ENCODE data around the gene PLA2G15. TPM values are rescaled to one million over a fixed set of nuclear protein-coding genes. Genes with fewer than 3 reads are reported as not detected.

PLA2G15 gene
- total RNA-seq, 1 donor from 2014 or later = 40.2 TPM

DNA sequence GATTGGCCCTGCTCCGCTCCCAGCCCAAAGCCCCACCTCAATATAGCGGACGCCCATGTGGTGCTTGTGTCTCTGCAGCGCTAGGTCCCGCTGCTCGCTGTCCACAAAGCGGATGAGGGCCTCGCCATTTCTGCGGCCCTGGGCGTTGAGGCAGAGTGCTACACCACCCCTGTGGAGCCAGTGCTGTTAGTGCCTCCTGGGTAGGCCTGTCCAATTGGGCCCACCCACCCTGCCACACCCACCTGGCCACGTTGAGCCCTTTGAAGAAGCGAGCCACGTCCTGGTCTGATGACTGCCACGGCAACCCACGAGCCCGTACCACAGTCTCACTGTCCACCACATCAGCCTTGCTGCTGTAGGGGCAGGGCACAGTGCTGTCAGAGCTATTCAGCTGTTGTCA, 12.8 kb upstream of the PLA2G15 start:
- DNase-seq (ENCODE audit: low spot score) = no peak

DNA sequence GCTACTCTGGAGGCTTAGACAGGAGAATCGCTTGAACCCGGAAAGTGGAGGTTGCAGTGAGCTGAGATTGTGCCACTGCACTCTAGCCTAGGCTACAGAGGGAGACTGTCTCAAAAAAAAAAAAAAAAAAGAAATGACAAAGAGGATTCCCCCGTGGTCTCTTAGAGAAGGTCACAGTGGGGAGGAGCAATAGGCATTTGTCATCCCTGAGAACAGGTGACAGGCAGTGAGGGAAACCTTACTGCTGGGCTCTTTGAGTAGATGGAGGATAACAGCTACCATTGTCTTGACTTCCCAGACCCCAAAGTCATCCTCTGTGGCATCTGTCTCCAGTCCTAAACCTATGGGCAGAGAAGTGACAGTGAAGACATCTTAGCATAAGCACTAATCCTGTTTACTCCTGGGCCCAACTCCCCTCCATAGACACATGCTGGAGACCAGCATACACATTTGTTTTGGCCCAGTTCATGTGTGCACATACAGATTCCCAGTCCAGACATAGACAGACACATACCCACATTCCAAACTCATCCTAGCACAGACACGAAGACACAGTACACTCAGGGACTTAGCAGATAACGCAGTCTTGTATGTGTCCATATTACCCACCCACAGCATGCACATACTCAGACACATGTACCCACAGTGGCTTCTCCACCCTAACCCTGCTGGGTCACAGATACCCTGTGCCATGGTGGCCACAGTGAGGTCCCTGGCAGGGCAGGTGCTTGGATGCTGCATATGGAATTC, 11.9 kb upstream of the PLA2G15 start:
- DNase-seq (ENCODE audit: low spot score) = no peak

DNA sequence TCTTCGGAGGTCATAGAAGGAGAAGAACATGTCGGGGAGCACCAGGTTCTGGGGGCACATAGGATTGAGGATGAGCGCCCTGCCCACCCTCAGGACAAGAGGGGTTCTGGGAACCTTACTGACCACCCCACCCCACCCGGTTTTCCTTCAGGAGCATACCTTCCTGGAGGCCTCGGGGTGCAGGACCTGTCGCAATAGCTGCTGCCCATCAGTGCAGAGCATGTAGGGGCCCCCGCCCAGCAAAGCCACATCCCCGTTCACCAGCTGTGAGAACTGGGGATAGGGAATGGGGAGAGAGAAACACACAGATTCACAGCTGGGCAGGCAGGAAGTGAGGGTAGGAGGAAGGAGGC, 11.4 kb upstream of the PLA2G15 start:
- no peak for DNase-seq (ENCODE audit: low spot score)

DNA sequence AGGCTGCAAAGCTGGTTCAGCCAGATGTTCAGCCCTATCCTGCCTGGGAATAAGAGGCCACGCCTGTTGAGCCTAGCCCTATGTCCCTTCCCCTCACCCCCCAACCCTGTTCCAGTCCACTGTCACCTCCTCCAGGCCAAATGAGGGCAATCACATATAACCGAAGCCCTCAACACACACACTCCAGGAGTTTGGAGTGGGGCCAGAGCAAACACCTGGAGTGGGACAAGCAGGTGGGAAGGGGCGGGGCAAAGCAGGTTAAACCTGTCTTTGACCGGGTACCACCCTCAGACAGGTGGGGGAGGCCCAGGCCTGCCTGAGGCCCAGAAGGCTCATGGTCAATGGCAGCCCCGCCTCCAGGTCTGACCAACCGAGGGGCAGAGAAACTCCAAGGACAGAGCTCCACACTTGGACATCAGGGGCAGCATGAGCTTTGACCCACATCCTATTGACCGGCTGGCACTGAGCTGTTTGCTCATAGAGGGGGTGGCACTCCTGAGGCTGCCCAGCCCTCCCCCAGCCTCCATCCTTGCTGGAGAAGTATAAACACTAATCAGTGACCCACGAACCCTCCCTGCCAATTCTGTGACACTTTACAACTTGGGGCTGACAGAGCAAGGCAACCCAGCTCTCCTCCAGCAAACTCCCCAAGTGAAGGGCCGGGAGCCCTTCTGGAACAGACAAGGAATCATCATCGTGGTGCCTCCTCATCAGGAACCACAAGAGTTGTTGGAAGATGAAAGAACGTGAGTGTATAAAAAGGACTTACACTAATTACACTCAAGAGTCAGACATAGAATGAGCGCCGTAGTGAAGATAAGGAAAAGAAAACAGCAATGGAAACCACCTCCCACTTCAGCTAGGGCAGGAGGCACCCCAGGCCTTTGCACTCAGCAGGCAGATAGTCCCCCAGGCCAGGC, 10.7 kb upstream of the PLA2G15 start:
- DNase-seq (ENCODE audit: low spot score) = no peak

DNA sequence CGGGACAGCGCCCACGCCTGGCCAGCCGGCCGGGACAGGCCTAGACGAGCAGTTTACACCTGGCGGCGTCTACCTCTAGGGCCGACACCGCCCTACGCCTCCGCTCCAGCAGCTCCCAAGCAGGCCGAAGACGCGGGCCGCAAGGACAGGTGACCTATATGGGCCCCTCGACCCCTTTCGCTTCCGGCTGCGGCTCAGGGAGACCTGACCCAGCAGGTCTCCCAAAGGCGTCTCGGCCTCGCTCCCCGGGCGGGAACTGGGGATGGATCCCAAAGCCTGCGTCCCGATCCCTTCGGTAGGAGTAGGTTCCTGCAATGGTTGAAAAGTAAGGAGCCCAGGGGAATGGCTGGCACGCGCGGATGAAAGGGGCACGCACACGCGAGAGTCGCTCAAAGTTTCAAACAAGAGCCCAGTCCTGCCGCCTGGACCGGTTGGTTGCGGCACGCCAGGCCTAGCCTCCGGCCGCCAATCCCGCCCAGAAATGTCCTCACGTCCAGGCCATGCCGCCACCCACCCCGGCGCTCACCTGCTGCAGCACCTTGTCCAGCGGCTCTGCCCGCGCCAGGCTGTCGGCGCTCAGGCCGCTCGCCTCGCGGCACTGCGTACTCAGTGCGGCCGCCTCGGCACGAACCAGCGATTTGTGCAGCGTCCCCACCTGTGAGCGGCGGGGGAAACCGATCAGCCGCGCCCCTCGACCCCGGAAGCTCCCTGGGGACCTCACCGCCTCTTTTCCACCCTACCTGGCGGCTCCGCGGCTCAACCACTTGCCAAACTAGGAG, 9.9 kb upstream of the PLA2G15 start:
- no peak for DNase-seq (ENCODE audit: low spot score)

DNA sequence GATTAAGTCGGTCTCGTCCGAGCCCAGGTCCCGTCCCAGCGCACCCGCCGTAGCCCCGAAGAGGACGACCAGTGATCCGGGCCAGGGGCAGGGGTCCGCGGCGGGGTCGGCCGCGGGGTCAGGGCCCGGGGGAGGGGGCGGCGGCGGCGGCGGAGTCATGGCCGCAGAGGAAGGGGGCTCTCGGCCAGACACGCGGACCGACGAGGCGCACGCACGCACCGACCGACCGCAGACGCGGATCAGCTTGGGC, 9.4 kb upstream of the PLA2G15 start, which contains the start of gene ESRP2:
Gene ESRP2 (minus strand): TSS at position 241 of the 250 bp plus-strand sequence. CDS start 82 bp downstream, at position 159.
- DNase-seq (ENCODE audit: low spot score) = no peak

DNA sequence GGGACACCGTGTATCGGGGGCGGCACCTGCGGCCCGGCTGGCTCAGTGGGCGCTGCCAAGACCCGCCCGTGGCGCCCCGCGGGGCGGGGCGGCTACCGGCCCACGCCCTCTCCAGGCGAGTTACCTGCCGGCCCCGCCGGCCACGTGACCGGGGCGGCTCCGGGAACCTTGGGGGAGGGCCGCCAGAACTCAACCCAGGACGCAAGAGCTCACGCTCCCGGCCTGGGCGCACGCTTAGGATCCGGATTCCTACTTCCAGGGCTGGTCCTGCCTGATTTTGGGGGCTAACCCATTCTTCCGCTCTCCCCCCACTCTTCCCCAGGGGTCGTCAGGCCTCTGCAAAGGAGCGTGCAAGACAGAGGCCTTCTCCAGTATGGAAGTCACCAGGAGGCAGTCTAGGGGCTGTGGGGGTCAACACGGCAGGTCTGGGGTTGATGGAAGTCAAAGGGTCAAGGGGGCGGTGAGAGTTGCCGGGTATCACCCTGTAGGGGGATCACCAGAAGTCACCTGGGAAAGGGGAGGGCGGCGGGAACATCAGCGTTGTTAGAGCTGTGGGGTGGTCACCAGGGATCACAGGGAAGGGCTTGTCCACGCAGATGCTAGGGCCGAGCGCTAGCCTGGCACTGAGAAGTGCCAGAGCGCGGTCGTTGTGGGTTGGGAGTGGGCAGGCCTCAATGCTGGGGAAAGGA, 8.9 kb upstream of the PLA2G15 start:
- DNase-seq (ENCODE audit: low spot score) = no peak

DNA sequence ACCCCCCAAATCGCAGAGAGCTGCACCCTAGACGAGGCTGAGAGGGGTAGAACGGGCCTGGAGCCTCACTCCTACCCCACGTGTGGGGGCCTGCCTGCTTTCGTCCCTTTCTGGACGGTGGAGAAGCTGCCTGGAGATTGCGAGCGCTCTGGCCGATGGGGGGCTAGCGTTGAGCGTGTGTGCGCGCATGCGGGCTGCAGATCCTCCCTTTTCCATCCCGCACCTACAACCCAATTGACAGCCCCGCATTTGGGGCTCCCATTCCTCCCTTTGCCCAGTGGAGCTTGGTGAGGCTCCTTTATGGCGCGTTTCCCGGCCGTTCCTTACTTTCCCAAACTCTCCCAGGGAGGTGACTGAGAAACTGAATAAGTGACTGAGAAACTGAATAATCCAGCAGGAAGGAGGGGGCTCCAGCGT, 8.3 kb upstream of the PLA2G15 start:
- no peak for DNase-seq (ENCODE audit: low spot score)

DNA sequence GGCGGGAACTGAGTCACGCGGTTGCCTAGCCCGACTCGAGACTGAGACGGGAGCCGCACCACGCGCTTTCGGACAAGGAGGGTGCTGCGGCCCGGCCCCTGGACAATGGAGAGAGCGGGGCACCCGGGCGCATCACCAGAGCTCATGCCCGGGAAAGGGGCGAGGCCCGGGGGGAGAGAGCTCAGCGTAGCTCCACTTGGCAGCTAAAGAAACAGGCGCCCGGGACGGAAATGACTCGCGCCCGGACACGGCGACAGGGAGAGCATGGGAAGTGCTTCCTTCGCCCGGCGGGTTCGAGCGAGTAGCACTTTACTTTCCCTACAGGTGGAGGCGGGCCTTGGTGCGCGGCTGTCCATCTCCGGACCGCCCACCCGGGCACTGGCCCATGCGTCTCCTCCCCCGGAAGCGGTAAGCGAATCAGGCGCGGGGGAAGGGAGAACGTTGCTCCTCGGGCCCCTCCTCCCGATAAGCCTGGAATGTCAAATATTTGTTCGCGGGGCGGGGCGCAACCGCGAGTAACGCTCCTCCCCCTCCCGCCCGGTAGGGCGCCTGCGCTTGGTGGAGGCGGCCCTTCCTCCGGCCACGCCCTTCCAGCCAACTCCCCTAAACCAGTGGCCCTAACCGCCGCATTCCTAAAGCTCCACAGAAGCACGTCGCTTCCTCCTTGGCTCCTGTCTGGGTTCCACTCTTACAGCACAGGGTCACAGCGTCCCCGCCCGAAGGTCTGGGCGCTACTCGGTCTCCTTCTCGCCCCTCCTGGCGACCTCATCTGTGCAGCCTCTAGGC, 7.7 kb upstream of the PLA2G15 start:
- DNase-seq (ENCODE audit: low spot score) = peak; percentile 98

DNA sequence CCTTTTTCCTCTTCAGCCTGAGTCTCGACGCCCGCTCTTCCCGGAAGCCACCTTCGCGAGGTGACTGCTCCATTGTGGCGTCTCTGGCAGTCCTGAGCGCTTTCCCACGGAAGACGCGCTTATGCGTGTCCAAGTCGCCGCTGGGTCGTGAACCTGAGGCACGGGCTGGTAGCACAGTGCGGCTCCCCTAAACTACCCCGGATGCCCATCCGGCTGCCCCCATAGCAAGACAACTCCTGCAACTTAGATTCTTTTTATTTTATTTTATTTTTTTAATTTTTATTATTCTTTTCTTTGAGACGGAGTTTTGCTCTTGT, 7.2 kb upstream of the PLA2G15 start:
- no peak for DNase-seq (ENCODE audit: low spot score)

DNA sequence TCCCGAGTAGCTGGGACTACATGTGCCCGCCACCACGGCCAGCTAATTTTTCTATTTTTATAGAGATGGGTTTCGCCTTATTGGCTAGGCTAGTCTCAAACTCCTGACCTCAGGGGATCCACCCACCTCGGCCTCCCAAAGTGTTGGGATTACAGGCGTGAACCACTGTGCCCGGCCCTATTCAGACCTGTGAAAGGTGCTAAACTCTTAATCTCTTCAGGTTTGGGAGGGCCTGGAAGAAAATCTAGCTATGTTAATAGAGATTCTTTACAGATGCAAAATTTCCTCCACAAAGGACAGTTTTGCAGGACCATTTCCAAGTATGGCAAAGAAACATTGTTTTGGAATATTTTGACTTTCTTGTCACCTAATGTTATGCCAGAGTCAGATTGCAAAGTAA, 3.1 kb upstream of the PLA2G15 start:
- no peak for DNase-seq (ENCODE audit: low spot score)

DNA sequence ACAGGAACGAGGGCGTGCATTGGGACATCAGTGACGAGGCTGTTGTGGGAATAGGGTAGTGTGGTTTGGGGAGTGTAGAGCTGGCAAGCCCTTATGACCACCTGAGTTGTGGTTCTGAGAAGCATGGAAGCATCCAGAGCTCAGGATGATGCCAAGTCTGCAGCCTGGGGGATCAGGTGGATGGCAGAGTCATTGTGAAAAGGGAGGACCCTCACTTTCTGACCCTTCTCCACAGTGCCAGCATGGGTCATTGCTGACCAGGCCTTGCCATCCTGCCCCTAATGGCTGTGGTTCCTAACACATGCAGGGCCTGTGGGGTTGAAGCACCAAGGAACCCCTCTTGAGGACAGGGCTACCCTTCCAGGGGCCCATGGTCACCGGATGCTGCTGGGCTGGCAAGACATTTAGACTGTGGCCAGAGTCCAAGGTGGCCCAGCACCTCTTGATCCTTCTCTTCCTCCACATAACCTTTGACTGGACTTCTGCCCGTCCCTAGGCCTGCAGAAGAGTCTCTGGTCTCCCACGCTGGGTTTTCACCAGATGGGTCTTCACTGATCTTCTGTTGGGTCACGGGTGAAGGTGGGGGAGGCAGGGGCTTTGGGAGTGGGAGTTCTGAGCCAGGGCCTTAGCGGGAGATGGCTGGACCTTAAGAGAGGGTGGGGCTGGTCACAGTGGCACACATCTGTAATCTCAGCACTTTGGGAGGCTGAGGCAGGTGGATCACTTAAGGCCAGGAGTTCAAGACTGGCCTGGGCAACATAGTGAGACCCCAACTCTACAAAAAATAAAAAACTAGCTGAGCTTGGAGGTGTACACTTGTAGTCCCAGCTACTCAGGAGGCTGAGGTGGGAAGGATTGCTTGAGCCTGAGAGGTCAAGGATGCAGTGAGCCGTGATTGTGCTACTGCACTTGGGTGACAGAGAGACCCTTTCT, 2.0 kb upstream of the PLA2G15 start:
- DNase-seq (ENCODE audit: low spot score) = no peak

DNA sequence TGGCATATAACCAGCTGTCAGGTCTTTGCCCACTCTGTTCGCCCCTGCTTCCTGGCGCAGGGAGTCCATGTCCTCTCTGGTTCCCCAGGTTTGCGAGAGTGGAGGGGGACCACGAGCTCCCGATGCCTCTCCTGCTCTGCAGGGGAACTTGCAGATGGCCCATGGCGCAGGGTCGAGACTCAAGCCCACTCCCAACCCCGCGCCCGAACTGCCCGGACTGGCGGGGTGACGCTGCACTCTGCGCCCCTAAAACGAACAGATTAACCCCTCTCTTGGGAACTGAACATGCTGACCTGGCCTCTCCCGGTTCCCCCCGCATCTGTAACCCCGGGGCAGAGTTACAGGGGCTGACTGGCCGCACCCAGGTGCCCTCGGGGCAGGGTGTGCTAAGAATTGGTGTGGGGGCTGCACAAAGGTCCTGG, 681 bp upstream of the PLA2G15 start:
- no peak for DNase-seq (ENCODE audit: low spot score)

DNA sequence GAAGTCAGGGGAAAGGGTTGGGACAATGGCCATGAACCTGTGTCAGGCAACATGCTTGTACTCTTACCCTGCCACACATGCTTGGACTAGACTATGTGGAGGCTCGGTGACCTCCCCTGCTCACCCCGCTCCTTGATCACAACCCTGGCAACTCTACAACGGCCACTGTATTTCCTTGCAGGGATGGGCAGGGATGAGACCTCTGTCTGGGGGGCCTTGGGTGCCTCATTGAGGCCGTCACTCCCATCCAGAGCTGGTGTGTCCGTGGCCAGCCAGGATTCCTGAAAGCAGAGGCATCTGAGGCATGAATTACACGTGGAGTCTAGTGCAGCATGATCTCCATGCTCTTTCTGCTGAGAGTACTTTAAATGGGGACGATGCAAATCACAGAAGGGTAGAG, 948 bp downstream of the PLA2G15 start:
- no peak for DNase-seq (ENCODE audit: low spot score)

DNA sequence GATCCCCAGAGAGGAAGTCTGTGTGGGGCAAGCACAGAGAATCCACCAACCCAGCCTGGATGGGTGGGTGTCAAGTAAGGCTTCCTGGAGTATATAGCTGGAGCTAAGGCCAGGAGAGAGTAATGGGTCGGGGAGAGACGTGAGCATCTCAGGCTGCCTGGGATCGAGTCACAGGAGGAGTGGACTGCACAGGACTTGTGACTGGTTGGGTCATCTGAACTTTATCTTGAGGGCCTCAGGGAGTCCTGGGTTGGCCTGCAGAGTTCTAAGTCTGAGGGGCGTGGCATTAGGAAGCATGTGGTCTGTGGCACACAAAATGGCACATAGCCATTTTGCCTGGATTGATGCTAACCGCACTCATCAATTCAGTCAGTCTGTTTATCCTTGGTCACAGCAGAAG, 1.5 kb downstream of the PLA2G15 start:
- DNase-seq (ENCODE audit: low spot score) = no peak

DNA sequence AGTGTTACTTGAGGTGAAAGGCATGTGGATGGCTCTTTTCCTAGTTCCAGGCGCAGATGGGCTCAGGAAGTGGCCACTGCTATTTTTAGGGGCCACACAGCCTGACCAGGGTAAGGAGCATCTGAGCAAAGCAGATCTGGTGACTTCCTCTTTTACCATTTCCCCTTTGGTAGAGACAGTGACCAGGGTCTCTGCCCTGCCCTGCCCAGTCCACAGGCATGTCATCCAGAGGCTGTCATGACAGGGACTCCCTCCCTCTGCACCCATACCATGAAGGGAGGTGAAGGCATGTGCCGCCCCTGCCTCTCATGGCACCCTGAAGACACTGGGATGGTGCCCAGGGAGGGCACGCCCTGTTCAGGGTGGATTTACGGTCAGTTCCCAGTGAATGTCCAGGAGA, 2.2 kb downstream of the PLA2G15 start:
- no peak for DNase-seq (ENCODE audit: low spot score)

DNA sequence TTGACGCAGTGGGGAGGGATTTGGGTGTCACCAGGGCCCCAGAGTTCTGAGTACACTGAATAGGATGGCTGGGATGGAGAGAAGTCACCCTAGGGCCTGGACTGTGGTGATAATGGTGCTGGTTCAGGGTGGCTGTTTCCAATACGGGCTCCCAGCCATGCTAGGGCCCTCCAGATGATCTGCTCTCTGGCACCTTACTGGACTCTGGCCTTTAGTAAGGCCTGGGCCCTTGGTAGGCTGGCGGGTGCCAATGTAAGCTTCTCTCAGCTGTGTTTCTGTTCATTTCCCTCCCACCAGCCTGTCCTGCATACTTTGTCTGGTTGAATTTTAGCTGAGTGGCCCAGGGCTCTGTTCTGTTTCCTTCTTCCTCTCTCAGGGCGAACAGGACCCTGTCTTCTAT, 2.8 kb downstream of the PLA2G15 start:
- DNase-seq (ENCODE audit: low spot score) = no peak

DNA sequence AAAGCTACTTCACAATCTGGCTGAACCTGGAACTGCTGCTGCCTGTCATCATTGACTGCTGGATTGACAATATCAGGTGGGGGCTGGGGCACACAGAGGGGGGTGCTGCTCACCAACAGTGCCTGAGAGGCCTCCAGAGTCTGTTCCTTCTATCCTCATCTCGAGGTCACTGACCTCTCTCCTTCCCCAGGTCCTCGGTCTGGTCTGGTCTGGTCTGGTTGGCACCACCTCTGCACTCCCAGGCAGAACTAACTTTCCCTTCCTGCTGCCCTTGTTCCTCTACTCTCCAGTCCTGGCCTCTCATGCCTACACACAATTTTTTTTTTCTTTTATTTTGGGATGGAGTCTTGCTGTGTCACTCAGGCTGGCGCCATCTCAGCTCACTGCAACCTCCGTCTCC, 4.2 kb downstream of the PLA2G15 start:
- DNase-seq (ENCODE audit: low spot score) = no peak

DNA sequence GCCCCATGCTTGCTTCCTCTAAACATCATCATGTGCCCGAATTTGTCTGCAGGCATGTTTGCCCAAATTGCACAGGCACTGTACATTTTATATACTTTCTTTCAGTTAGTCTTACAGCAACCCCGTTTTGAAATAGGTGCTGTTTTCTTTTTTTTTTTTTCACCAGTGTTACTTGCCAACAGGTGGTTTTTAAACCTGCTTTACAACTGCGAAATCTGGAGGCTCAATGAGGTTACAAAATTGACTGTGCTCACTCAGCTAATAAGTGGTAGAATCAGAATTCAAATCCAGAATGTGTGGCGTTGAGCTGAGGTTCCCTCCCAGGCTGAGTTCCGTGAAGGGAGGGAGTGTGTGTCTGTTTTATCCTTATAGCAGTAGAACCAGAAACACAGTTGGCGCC, 5.8 kb downstream of the PLA2G15 start:
- no peak for DNase-seq (ENCODE audit: low spot score)

DNA sequence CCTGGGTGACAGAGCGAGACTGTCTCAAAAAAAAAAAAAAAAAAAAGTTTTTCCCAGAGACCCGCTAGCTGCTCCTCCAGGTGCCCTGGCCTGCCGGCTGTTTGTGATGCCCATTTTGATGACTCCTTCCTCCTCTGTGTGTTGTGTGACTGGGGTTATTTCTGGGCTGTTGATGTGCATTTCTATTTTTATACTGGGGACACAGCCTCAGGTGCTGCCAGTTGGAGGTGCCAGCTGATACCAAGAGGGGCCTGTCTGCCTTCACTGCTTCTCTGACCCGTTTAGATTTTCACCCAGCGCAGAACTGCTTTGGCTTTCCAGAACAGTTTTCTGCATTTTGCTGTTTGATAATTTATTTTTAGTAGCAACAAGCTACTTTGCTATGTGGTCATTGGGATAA, 6.7 kb downstream of the PLA2G15 start:
- DNase-seq (ENCODE audit: low spot score) = no peak

All from mesenteric fat pad (tissue), 1 donor.